ENCODE results near the gene IGFN1. TPM values are rescaled to one million over a fixed set of nuclear protein-coding genes. Genes with fewer than 3 reads are reported as not detected.

The IGFN1 gene
- total RNA-seq, 2 donors from 2014 or later = not detected

Other genes with a start within 250 kb of the IGFN1 start
- 10 to 100 TPM; 78.4 to 87.7 TPM for gene KIF21B, start 167.1 kb upstream of the IGFN1 start, total RNA-seq
- gene CACNA1S, start 78.4 kb upstream of the IGFN1 start, total RNA-seq = not detected
- under 1 TPM in 1 of 2 donors, not detected in 1; 0.27 TPM for gene ASCL5, start 63.6 kb upstream of the IGFN1 start, total RNA-seq
- 10 to 100 TPM; 13.0 to 13.1 TPM for gene TMEM9, start 36.4 kb upstream of the IGFN1 start, total RNA-seq
- gene PKP1, start 92.7 kb downstream of the IGFN1 start, total RNA-seq = not detected
- not detected for gene TNNT2, start 186.9 kb downstream of the IGFN1 start, total RNA-seq
- not detected for gene LAD1, start 208.5 kb downstream of the IGFN1 start, total RNA-seq
- gene TNNI1, start 230.9 kb downstream of the IGFN1 start, total RNA-seq = not detected